Measurements from ENCODE around the gene LAGE3. TPM values are rescaled to one million over a fixed set of nuclear protein-coding genes. Genes with fewer than 3 reads are reported as not detected.

LAGE3 gene
- total RNA-seq, 1 donor from 2014 or later: 15.6 TPM

DNA sequence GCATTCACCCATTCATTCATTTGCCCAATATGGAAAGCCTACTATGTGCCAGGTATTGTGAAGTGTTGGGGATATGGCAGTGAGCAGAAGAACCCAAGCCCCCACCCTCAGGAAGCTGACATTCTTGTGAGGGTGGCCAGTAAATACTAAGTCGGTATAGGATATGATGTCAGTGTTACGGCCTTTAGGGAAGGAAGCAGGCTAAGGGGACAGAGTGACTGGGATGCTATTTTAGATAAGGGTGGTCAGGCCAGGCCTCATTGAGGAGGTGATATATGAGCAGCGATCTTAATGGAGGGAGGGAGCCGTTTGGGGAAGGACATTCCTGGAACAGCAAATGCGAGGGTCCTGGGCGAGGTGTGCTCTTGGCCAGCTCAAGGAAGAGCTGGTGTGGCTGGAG is 48.6 kb downstream of the LAGE3 start:
- H3K9me3 Mint-ChIP-seq (ENCODE audit: unreplicated experiment): peaks cover 4% of the 10 kb centered on the region
- H3K27ac Mint-ChIP-seq (ENCODE audit: unreplicated experiment): no peak overlapping the region
- H3K4me3 Mint-ChIP-seq (ENCODE audit: unreplicated experiment): no peak overlapping the region
- no peak for DNase-seq (ENCODE audit: extremely low spot score, unreplicated experiment)
- H3K36me3 Mint-ChIP-seq (ENCODE audit: unreplicated experiment): no peaks in the 10 kb centered on the region
- peaks cover 20% of the 10 kb centered on the region for H3K4me1 Mint-ChIP-seq (ENCODE audit: unreplicated experiment)
- TF ChIP-seq, protein P1, sequence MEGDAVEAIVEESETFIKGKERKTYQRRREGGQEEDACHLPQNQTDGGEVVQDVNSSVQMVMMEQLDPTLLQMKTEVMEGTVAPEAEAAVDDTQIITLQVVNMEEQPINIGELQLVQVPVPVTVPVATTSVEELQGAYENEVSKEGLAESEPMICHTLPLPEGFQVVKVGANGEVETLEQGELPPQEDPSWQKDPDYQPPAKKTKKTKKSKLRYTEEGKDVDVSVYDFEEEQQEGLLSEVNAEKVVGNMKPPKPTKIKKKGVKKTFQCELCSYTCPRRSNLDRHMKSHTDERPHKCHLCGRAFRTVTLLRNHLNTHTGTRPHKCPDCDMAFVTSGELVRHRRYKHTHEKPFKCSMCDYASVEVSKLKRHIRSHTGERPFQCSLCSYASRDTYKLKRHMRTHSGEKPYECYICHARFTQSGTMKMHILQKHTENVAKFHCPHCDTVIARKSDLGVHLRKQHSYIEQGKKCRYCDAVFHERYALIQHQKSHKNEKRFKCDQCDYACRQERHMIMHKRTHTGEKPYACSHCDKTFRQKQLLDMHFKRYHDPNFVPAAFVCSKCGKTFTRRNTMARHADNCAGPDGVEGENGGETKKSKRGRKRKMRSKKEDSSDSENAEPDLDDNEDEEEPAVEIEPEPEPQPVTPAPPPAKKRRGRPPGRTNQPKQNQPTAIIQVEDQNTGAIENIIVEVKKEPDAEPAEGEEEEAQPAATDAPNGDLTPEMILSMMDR (IDR thresholded peaks at IDR 0.05): no peak
- H3K27me3 Mint-ChIP-seq (ENCODE audit: unreplicated experiment): no peaks in the 10 kb centered on the region

DNA sequence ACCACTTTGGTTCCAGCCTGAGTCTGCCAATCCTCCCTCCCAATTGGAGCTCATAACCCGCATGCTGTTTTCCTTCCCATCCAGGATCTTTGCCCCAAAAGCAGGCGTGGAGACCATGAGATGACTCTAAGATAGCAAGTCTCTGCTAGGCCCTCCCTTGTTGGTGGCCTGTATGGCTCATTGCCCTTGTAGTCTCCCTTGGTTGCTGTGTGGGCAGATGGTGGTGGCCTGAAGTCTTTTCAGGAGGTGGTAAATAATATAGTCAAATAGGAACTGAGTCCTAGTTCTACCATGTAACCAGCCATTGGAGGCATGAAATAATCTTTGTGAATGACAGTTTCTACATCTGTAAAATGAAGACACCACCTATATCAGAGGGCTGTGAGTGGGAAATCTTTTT is 49.4 kb downstream of the LAGE3 start:
- Mint-ChIP-seq H3K4me3 (ENCODE audit: unreplicated experiment) (peak overlapping the region; percentile 75), H3K9me3 (ENCODE audit: unreplicated experiment) (peaks cover 4% of the 10 kb centered on the region), H3K27me3 (ENCODE audit: unreplicated experiment) (no peaks in the 10 kb centered on the region), H3K27ac (ENCODE audit: unreplicated experiment) (peak overlapping the region; percentile 14), H3K36me3 (ENCODE audit: unreplicated experiment) (no peaks in the 10 kb centered on the region), H3K4me1 (ENCODE audit: unreplicated experiment) (peaks cover 20% of the 10 kb centered on the region)
- TF ChIP-seq, protein P1 (IDR thresholded peaks at IDR 0.05): no peak
- DNase-seq (ENCODE audit: extremely low spot score, unreplicated experiment): no peak

DNA sequence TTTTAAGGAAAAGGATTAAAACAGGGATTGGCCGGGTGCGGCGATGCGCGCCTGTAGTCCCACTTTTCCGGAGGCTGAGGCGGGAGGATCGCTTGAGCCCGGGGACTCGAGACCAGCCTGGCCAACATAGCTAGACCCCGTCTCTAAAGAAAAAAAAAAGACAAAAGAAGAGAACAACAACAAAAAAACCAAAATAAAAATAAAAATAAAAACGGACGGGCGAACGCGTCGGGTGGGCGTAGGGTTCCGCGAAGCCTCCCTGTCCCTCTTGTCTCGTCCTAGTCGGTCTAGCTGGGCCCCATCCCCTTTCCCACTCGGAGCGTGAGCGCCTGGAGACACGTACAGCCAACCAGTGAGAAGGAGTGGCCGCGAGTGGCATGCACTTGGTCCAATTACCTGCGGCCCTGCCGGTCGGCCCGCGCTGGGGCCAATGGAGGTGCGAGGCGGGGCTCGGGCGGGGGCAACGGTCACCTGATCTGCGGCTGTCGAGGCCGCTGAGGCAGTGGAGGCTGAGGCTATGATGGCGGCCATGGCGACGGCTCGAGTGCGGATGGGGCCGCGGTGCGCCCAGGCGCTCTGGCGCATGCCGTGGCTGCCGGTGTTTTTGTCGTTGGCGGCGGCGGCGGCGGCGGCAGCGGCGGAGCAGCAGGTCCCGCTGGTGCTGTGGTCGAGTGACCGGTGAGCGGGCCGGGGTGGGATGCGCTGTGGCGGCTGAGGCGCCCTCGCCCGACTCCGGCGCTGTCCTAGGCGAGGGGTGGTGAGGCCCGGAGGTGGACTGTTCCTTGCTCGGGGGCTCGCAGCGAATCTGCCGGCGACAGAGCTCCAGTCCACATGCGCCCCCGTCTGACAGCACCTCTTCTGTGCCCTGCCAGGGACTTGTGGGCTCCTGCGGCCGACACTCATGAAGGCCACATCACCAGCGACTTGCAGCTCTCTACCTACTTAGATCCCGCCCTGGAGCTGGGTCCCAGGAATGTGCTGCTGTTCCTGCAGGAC is 50.6 kb downstream of the LAGE3 start, which contains the start of gene ATP6AP1:
TSS of gene ATP6AP1 (plus strand) at position 502 of the 996 bp plus-strand sequence. CDS start at position 518, 16 bp downstream.
- TF ChIP-seq, protein P1 (IDR thresholded peaks at IDR 0.05): no peak
- Mint-ChIP-seq H3K36me3 (ENCODE audit: unreplicated experiment) (no peaks in the 10 kb centered on the region), H3K4me1 (ENCODE audit: unreplicated experiment) (peaks cover 20% of the 10 kb centered on the region), H3K4me3 (ENCODE audit: unreplicated experiment) (peak within 1 kb of the TSS; percentile 75), H3K27me3 (ENCODE audit: unreplicated experiment) (no peaks in the 10 kb centered on the region), H3K9me3 (ENCODE audit: unreplicated experiment) (peaks cover 4% of the 10 kb centered on the region), H3K27ac (ENCODE audit: unreplicated experiment) (peak within 1 kb of the TSS; percentile 76)
- peak; percentile 97 for DNase-seq (ENCODE audit: extremely low spot score, unreplicated experiment)

Small RNA genes within 50 kb of the gene (microRNA-seq; reads per million reads assigned to microRNA genes)
- gene MIR6858 (ENCODE audit: unreplicated experiment): 2.7 reads per million

Other genes starting within 250 kb of the LAGE3 start
- not detected in 2 replicates for gene OPN1MW3, start 221.7 kb downstream of the LAGE3 start, total RNA-seq
- not detected in 2 replicates for gene TEX28, start 184.2 kb downstream of the LAGE3 start, total RNA-seq
- not detected in 2 replicates for gene TKTL1, start 183.5 kb downstream of the LAGE3 start, total RNA-seq
- gene FLNA, start 104.6 kb downstream of the LAGE3 start, total RNA-seq: 2,024 and 2,203 TPM in 2 replicates
- 68.9 and 73.1 TPM in 2 replicates for gene EMD, start 100.0 kb downstream of the LAGE3 start, total RNA-seq
- 2,857 and 2,892 TPM in 2 replicates for gene RPL10, start 80.9 kb downstream of the LAGE3 start, total RNA-seq
- gene DNASE1L1, start 70.0 kb downstream of the LAGE3 start, total RNA-seq: 27.9 and 28.1 TPM in 2 replicates
- gene TAFAZZIN, start 67.7 kb downstream of the LAGE3 start, total RNA-seq: 46.2 and 47.3 TPM in 2 replicates
- 144 and 153 TPM in 2 replicates for gene ATP6AP1, start 50.6 kb downstream of the LAGE3 start, total RNA-seq
- 135 and 152 TPM in 2 replicates for gene GDI1, start 42.1 kb downstream of the LAGE3 start, total RNA-seq
- 92.2 and 92.8 TPM in 2 replicates for gene FAM50A, start 35.1 kb downstream of the LAGE3 start, total RNA-seq
- gene PLXNA3, start 21.0 kb downstream of the LAGE3 start, total RNA-seq: 107 and 108 TPM in 2 replicates
- 17.4 and 18.5 TPM in 2 replicates for gene UBL4A, start 7.3 kb upstream of the LAGE3 start, total RNA-seq
- 20.6 and 22.4 TPM in 2 replicates for gene SLC10A3, start 11.3 kb upstream of the LAGE3 start, total RNA-seq
- gene FAM3A, start 37.0 kb upstream of the LAGE3 start, total RNA-seq: 38.2 and 40.4 TPM in 2 replicates
- 103 and 108 TPM in 2 replicates for gene G6PD, start 67.6 kb upstream of the LAGE3 start, total RNA-seq
- 23.6 and 25.0 TPM in 2 replicates for gene IKBKG, start 68.3 kb upstream of the LAGE3 start, total RNA-seq
- not detected in 2 replicates for gene CTAG1A, start 105.9 kb upstream of the LAGE3 start, total RNA-seq
- not detected in 2 replicates for gene CTAG1B, start 140.0 kb upstream of the LAGE3 start, total RNA-seq
- not detected in 2 replicates for gene CTAG2, start 174.3 kb upstream of the LAGE3 start, total RNA-seq